HK-2 (cell line): Measurements from ENCODE around the gene HHIPL1.

ENCODE experiments used
- DNase-seq: peaks from one replicate; pipeline ENCODE4 v3.0.0-alpha.2; 2018; ENCODE audit not compliant: unreplicated experiment

The HHIPL1 gene

GRCh38 chr14:99716091-99716849 is 71.3 kb downstream of the HHIPL1 start:
- no peak for DNase-seq

GRCh38 chr14:99716850-99717681 is 72.1 kb downstream of the HHIPL1 start:
- DNase-seq: no peak

- no peak for DNase-seq
Measured at GRCh38 chr14:99717682-99718013, 72.7 kb downstream of the HHIPL1 start.

- no peak for DNase-seq
Measured at GRCh38 chr14:99718031-99718810, 73.3 kb downstream of the HHIPL1 start.

- no peak for DNase-seq
Measured at GRCh38 chr14:99718811-99719192, 73.9 kb downstream of the HHIPL1 start.

GRCh38 chr14:99720941-99721791 is 76.2 kb downstream of the HHIPL1 start:
- DNase-seq: no peak

GRCh38 chr14:99721792-99722516 is 77.0 kb downstream of the HHIPL1 start:
- no peak for DNase-seq

- DNase-seq: no peak
Measured at GRCh38 chr14:99722741-99723140, 77.8 kb downstream of the HHIPL1 start.

GRCh38 chr14:99724196-99724891 is 79.4 kb downstream of the HHIPL1 start:
- DNase-seq: no peak

GRCh38 chr14:99724939-99725773 is 80.2 kb downstream of the HHIPL1 start:
- no peak for DNase-seq

GRCh38 chr14:99725774-99726537 is 81.0 kb downstream of the HHIPL1 start:
- no peak for DNase-seq

- no peak for DNase-seq
Measured at GRCh38 chr14:99726538-99727095, 81.7 kb downstream of the HHIPL1 start.

GRCh38 chr14:99727096-99727870 is 82.4 kb downstream of the HHIPL1 start:
- no peak for DNase-seq

- DNase-seq: no peak
Measured at GRCh38 chr14:99728231-99728920, 83.4 kb downstream of the HHIPL1 start.

- no peak for DNase-seq
Measured at GRCh38 chr14:99728981-99729451, 84.1 kb downstream of the HHIPL1 start.
